Osteoblast (primary cell): ENCODE data around the gene ORAI1. TPM values are rescaled to one million over a fixed set of nuclear protein-coding genes. Genes with fewer than 3 reads are reported as not detected.
"Not testable (repeated sequence)": the region's sequence is repeated elsewhere in the genome, so short reads cannot be mapped to it uniquely, and the experiment has no call there.

Experiments used
- DNase-seq: peaks from one replicate; pipeline ENCODE4 v3.0.0; 2011; ENCODE audit warnings: low spot score, mixed read lengths; ENCODE audit not compliant: insufficient read length; ENCODE audit errors: missing footprints
- H2AFZ ChIP-seq: 2 replicates; pipeline ENCODE4 v1.6.0; 2011; ENCODE audit warnings: mild to moderate bottlenecking, low read length
- H3K27ac ChIP-seq: 2 replicates; pipeline ENCODE4 v1.5.1; 2011; ENCODE audit warnings: mild to moderate bottlenecking, low read depth, low read length, moderate library complexity
- H3K27me3 ChIP-seq: 2 replicates; pipeline ENCODE4 v1.6.0; 2012; ENCODE audit warnings: mild to moderate bottlenecking, control low read depth, inconsistent platforms, low read length, moderate library complexity; ENCODE audit not compliant: insufficient read depth
- H3K36me3 ChIP-seq: 2 replicates; pipeline ENCODE4 v1.5.1; 2011; ENCODE audit warnings: mild to moderate bottlenecking, low read length, control low read depth, moderate library complexity; ENCODE audit not compliant: insufficient read depth
- H3K4me1 ChIP-seq: 2 replicates; pipeline ENCODE4 v1.5.1; 2011; ENCODE audit warnings: mild to moderate bottlenecking, low read length, control low read depth, moderate library complexity; ENCODE audit not compliant: insufficient read depth
- H3K4me2 ChIP-seq: 2 replicates; pipeline ENCODE4 v1.6.0; 2011; ENCODE audit warnings: mild to moderate bottlenecking, low read length; ENCODE audit not compliant: insufficient read depth
- H3K4me3 ChIP-seq: fragments of 200-600 bp; sonication (generic); 3 replicates; pipeline ENCODE4 v1.5.1; 2012; ENCODE audit warnings: mild to moderate bottlenecking, low read length, inconsistent platforms; ENCODE audit not compliant: insufficient read depth
- H3K79me2 ChIP-seq: 2 replicates; pipeline ENCODE4 v1.6.0; 2012; ENCODE audit warnings: mild to moderate bottlenecking, low read length, control low read depth, inconsistent platforms; ENCODE audit not compliant: insufficient read depth
- H3K9me3 ChIP-seq: 2 replicates; pipeline ENCODE4 v1.5.1; 2011; ENCODE audit warnings: low read depth, low read length, control low read depth
- H4K20me1 ChIP-seq: 2 replicates; pipeline ENCODE4 v1.6.0; 2012; ENCODE audit warnings: mild to moderate bottlenecking, low read length, control low read depth; ENCODE audit not compliant: insufficient read depth
- total RNA-seq: library from RNA; depleted of rRNA; stranded (reverse); fragments of >200 nt; gene quantifications from 2 replicates; pipeline ENCODE4 v1.2.3, GENCODE V29; 2012
- TF ChIP-seq, protein P1 (sequence below): IDR thresholded peaks from 2 replicates; pipeline ENCODE4 v1.5.1; 2011; ENCODE audit warnings: mild to moderate bottlenecking, low read depth, low read length, moderate library complexity; ENCODE audit errors: extremely low read depth

ORAI1 gene
- total RNA-seq, 1 donor = 7.2 TPM

DNA sequence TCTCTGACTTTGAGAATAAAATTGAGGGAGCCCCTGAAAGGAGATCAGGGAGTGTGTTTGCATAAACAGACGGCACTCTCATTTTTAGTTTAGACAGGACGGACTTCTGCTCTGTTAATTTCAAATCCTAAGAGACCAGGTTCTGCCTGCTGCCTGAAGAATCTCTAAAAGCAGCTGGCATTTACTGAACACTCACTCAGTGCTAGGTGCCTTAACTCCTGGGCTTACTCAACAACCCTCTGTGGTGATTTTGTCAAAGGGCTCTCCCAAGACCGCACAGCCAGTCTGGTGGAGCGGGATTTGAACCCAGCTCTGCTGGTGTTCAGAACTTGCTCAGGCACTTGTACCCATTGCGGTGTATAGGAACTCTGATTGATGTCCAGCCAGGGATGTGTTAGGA is 2.2 kb downstream of the ORAI1 start:
- TF ChIP-seq, protein P1, sequence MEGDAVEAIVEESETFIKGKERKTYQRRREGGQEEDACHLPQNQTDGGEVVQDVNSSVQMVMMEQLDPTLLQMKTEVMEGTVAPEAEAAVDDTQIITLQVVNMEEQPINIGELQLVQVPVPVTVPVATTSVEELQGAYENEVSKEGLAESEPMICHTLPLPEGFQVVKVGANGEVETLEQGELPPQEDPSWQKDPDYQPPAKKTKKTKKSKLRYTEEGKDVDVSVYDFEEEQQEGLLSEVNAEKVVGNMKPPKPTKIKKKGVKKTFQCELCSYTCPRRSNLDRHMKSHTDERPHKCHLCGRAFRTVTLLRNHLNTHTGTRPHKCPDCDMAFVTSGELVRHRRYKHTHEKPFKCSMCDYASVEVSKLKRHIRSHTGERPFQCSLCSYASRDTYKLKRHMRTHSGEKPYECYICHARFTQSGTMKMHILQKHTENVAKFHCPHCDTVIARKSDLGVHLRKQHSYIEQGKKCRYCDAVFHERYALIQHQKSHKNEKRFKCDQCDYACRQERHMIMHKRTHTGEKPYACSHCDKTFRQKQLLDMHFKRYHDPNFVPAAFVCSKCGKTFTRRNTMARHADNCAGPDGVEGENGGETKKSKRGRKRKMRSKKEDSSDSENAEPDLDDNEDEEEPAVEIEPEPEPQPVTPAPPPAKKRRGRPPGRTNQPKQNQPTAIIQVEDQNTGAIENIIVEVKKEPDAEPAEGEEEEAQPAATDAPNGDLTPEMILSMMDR = no peak
- H3K79me2 ChIP-seq = peaks cover 48% of the 10 kb centered on the region
- H3K9me3 ChIP-seq = no peaks in the 10 kb centered on the region
- no peaks in the 10 kb centered on the region for H3K36me3 ChIP-seq
- H3K27ac ChIP-seq = no peak overlapping the region
- H3K4me1 ChIP-seq = peaks cover 22% of the 10 kb centered on the region
- H3K4me3 ChIP-seq = no peak overlapping the region
- H4K20me1 ChIP-seq = peaks cover 4% of the 10 kb centered on the region
- H3K27me3 ChIP-seq = no peaks in the 10 kb centered on the region
- DNase-seq = no peak
- no peak overlapping the region for H2AFZ ChIP-seq
- peak overlapping the region; percentile 89 for H3K4me2 ChIP-seq

DNA sequence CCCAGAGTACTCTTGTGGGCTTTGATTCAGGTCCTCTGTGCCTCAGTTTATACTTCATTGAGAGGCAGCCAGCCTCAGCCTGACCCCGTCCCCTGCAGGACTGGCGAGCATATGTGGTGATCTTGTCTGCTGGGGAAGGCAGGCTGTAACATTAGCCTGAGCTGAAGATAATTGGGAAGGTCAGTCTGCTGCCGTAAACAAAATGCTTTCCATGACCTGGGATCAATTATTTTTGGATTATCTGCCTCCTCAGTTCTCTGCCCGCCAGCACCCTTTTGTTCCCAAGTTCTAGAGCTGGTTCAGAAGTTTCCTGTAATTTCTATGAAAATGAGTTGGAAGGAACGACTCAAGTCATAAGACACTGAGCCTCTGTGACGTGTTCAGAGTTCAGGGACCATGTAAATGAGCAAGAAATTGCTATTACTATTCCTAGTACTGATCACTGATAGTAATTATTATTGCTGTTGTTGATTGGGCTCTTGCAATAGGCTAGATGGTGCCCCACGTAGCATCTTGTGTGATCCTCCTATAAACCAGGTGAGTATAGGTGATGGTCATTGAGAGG is 4.5 kb downstream of the ORAI1 start:
- peaks cover 52% of the 10 kb centered on the region for H3K79me2 ChIP-seq
- no peak for DNase-seq
- H3K9me3 ChIP-seq = no peaks in the 10 kb centered on the region

DNA sequence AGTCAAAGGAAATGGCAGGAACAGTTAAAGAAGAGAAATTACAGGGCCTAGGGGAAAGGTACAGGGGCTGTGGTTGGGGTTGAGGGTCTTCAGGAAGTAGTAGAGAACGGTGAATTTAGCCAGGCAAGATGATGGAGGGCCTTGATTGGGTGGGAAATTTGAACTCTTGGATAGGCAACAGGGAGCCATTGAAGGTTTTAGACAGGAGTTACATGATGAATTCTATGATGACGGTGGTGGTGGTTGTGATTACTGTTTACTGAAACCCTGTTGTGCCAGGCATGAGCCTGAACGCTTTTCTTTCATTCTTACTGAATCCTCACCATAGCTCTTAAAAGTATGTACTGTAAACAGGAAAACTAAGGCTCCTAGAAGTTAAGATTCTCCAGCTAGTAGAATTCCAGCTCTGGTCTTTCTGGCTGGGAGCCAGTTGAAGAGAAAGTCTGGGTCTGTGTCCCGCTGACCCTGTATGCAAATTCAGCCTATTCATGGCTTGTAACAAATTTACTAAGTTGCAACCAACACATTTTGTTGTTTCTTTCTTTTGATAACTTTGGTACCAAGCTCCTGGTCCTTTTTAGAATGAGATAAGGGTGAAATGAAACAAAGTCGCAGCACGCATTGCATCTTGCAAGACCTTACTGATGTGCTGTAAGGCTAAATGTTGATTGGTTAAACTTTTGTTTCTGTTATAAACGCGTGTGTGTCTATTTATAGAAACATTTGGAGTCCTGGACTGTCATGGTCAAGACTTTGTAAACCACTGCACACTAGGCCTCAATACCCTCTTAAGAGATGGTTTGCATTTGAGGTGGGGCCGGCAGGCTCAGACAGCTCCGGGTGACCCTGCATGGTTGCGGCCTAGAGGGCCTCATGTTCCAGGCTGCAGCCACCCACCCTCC is 6.0 kb downstream of the ORAI1 start:
- Histone ChIP-seq H3K27me3 (no peaks in the 10 kb centered on the region), H3K79me2 (peaks cover 53% of the 10 kb centered on the region), H3K4me3 (no peak overlapping the region), H2AFZ (no peak overlapping the region), H3K9me3 (no peaks in the 10 kb centered on the region), H3K4me1 (peaks cover 17% of the 10 kb centered on the region), H4K20me1 (peaks cover 4% of the 10 kb centered on the region), H3K36me3 (no peaks in the 10 kb centered on the region), H3K27ac (no peak overlapping the region), H3K4me2 (no peak overlapping the region)
- TF ChIP-seq, protein P1 = no peak
- peak; percentile 70 for DNase-seq

More for the DNA sequence above, 4.5 kb downstream of the ORAI1 start:
- Histone ChIP-seq H3K27me3 (no peaks in the 10 kb centered on the region), H3K4me3 (no peak overlapping the region), H3K4me2 (no peak overlapping the region), H3K27ac (no peak overlapping the region), H4K20me1 (peaks cover 4% of the 10 kb centered on the region), H2AFZ (no peak overlapping the region), H3K36me3 (no peaks in the 10 kb centered on the region), H3K4me1 (peaks cover 17% of the 10 kb centered on the region)
- TF ChIP-seq, protein P1 = no peak

DNA sequence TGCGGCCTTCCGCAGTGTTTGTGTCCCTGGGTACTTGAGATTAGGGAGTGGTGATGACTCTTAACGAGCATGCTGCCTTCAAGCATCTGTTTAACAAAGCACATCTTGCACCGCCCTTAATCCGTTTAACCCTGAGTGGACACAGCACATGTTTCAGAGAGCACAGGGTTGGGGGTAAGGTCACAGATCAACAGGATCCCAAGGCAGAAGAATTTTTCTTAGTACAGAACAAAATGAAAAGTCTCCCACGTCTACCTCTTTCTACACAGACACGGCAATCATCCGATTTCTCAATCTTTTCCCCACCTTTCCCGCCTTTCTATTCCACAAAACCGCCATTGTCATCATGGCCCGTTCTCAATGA is 7.5 kb downstream of the ORAI1 start:
- H3K4me1 ChIP-seq, H3K4me3 ChIP-seq, H3K36me3 ChIP-seq, DNase-seq, H3K27me3 ChIP-seq, H2AFZ ChIP-seq, H3K9me3 ChIP-seq, H3K4me2 ChIP-seq, H3K27ac ChIP-seq, H4K20me1 ChIP-seq: not testable (repeated sequence)
- H3K79me2 ChIP-seq = peaks cover 56% of the 10 kb centered on the region
